ENCODE data around the gene AFF1.

DNA sequence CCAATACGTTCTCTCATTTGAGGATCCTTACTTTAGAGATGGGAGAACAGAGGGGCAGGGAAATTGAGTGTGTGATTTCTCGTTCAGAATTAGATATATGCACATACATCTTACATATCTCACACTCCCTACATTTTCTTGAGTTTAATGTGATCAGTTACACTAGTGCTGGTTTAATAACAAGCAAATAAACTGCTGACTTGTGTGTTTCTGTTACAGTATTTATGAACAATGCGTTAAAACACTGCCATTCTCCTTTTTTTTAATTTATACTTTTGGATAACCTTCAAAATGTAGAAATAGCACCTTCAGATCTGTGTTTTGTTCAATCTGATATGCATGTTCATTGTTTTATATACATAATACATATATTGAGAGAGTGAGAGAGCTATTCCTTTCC lies 155.5 kb downstream of the AFF1 start:
- TF ChIP-seq, protein P1, sequence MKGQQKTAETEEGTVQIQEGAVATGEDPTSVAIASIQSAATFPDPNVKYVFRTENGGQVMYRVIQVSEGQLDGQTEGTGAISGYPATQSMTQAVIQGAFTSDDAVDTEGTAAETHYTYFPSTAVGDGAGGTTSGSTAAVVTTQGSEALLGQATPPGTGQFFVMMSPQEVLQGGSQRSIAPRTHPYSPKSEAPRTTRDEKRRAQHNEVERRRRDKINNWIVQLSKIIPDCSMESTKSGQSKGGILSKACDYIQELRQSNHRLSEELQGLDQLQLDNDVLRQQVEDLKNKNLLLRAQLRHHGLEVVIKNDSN (IDR thresholded peaks at IDR 0.05), result no peak
- TF ChIP-seq FOXM1 (IDR thresholded peaks at IDR 0.05; ENCODE audit: borderline replicate concordance, low read depth) (no peak), RAD21 (IDR thresholded peaks at IDR 0.05; ENCODE audit: low read depth) (no peak), NFIC (IDR thresholded peaks at IDR 0.05) (no peak), EP300 (IDR thresholded peaks at IDR 0.05; ENCODE audit: borderline replicate concordance) (no peak), CREB1 (IDR thresholded peaks at IDR 0.05; ENCODE audit: low read depth) (no peak), CEBPB (IDR thresholded peaks at IDR 0.05) (no peak), EGR1 (IDR thresholded peaks at IDR 0.05) (no peak), YY1 (IDR thresholded peaks at IDR 0.05; ENCODE audit: low read depth) (no peak), TAF1 (IDR thresholded peaks at IDR 0.05; ENCODE audit: low read depth) (no peak), TCF12 (IDR thresholded peaks at IDR 0.05; ENCODE audit: low read depth) (no peak), ZBTB7A (IDR thresholded peaks at IDR 0.05; ENCODE audit: low read depth) (no peak)
- TF ChIP-seq, protein P2, sequence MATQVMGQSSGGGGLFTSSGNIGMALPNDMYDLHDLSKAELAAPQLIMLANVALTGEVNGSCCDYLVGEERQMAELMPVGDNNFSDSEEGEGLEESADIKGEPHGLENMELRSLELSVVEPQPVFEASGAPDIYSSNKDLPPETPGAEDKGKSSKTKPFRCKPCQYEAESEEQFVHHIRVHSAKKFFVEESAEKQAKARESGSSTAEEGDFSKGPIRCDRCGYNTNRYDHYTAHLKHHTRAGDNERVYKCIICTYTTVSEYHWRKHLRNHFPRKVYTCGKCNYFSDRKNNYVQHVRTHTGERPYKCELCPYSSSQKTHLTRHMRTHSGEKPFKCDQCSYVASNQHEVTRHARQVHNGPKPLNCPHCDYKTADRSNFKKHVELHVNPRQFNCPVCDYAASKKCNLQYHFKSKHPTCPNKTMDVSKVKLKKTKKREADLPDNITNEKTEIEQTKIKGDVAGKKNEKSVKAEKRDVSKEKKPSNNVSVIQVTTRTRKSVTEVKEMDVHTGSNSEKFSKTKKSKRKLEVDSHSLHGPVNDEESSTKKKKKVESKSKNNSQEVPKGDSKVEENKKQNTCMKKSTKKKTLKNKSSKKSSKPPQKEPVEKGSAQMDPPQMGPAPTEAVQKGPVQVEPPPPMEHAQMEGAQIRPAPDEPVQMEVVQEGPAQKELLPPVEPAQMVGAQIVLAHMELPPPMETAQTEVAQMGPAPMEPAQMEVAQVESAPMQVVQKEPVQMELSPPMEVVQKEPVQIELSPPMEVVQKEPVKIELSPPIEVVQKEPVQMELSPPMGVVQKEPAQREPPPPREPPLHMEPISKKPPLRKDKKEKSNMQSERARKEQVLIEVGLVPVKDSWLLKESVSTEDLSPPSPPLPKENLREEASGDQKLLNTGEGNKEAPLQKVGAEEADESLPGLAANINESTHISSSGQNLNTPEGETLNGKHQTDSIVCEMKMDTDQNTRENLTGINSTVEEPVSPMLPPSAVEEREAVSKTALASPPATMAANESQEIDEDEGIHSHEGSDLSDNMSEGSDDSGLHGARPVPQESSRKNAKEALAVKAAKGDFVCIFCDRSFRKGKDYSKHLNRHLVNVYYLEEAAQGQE (IDR thresholded peaks at IDR 0.05; ENCODE audit: low read depth), result no peak
